ENCODE measurements around the gene PHRF1.

PHRF1 gene

GRCh38 chr11:559712-560304 is 16.5 kb upstream of the PHRF1 start:
- peak overlapping the region; percentile 25; the same call in 1 of the 2 replicates for H3K27ac ChIP-seq (ENCODE audit: low read length)
- peaks cover 10% of the 10 kb centered on the region for H4K20me1 ChIP-seq (ENCODE audit: insufficient read depth, low read length)
- H3K9me3 ChIP-seq (ENCODE audit: insufficient read depth, low read length), result no peaks in the 10 kb centered on the region
- peak overlapping the region; percentile 90 for H3K4me3 ChIP-seq (ENCODE audit: low read length)
- TF ChIP-seq CTCF (IDR thresholded peaks at IDR 0.05; ENCODE audit: low read depth, low read length) (no peak), EZH2phosphoT487 (IDR thresholded peaks at IDR 0.05; ENCODE audit: low read depth) (no peak)
- H3K79me2 ChIP-seq (ENCODE audit: low read length), result peaks cover 7% of the 10 kb centered on the region; the same call in 1 of the 2 replicates
- peak overlapping the region; percentile 88 for H3K9ac ChIP-seq (ENCODE audit: low read length)
- H2AFZ ChIP-seq (ENCODE audit: low read depth, low read length), result no peak overlapping the region
- H3K4me2 ChIP-seq (ENCODE audit: low read length), result peak overlapping the region; percentile 93
- H3K36me3 ChIP-seq (replicated peaks; ENCODE audit: low read depth, low read length), result no peaks in the 10 kb centered on the region
- no peaks in the 10 kb centered on the region for H3K27me3 ChIP-seq (ENCODE audit: low read depth, low read length)
- peaks cover 18% of the 10 kb centered on the region for H3K4me1 ChIP-seq (ENCODE audit: low read length)

- Histone ChIP-seq H3K9ac (ENCODE audit: low read length) (peak within 1 kb of the TSS; percentile 88), H4K20me1 (ENCODE audit: insufficient read depth, low read length) (peaks cover 10% of the 10 kb centered on the region), H3K27me3 (ENCODE audit: low read depth, low read length) (no peaks in the 10 kb centered on the region), H3K9me3 (ENCODE audit: insufficient read depth, low read length) (no peaks in the 10 kb centered on the region), H3K79me2 (ENCODE audit: low read length) (peaks cover 7% of the 10 kb centered on the region; the same call in 1 of the 2 replicates), H3K4me1 (ENCODE audit: low read length) (peaks cover 16% of the 10 kb centered on the region), H3K27ac (ENCODE audit: low read length) (peak within 1 kb of the TSS; percentile 25), H3K36me3 (replicated peaks; ENCODE audit: low read depth, low read length) (no peaks in the 10 kb centered on the region), H2AFZ (ENCODE audit: low read depth, low read length) (0 out of 2 replicates have a peak within 1 kb of the TSS, but pooled peaks have one; percentile 22), H3K4me2 (ENCODE audit: low read length) (peak within 1 kb of the TSS; percentile 93), H3K4me3 (ENCODE audit: low read length) (peak within 1 kb of the TSS; percentile 90)
- TF ChIP-seq EZH2phosphoT487 (IDR thresholded peaks at IDR 0.05; ENCODE audit: low read depth) (no peak), CTCF (IDR thresholded peaks at IDR 0.05; ENCODE audit: low read depth, low read length) (no peak)
Observed at GRCh38 chr11:560305-561147, 15.7 kb upstream of the PHRF1 start, which contains the start of the genes LMNTD2 and RASSF7. TSS of gene LMNTD2 (minus strand) at chr11:560738. CDS start at chr11:560716, 22 bp downstream. TSS of gene RASSF7 (plus strand) at chr11:560970. CDS start at chr11:561769, 799 bp downstream.

GRCh38 chr11:561148-562003 is 14.9 kb upstream of the PHRF1 start:
- Histone ChIP-seq H3K27me3 (ENCODE audit: low read depth, low read length) (no peaks in the 10 kb centered on the region), H3K4me3 (ENCODE audit: low read length) (peak overlapping the region; percentile 83), H3K79me2 (ENCODE audit: low read length) (peaks cover 11% of the 10 kb centered on the region; the same call in 1 of the 2 replicates), H4K20me1 (ENCODE audit: insufficient read depth, low read length) (peaks cover 16% of the 10 kb centered on the region), H3K4me2 (ENCODE audit: low read length) (peak overlapping the region; percentile 93), H3K9me3 (ENCODE audit: insufficient read depth, low read length) (no peaks in the 10 kb centered on the region), H3K4me1 (ENCODE audit: low read length) (peaks cover 16% of the 10 kb centered on the region), H3K36me3 (replicated peaks; ENCODE audit: low read depth, low read length) (peaks cover 8% of the 10 kb centered on the region), H2AFZ (ENCODE audit: low read depth, low read length) (0 out of 2 replicates have a peak overlapping the region, but pooled peaks have one; percentile 22), H3K27ac (ENCODE audit: low read length) (no peak overlapping the region), H3K9ac (ENCODE audit: low read length) (peak overlapping the region; percentile 65)
- TF ChIP-seq CTCF (IDR thresholded peaks at IDR 0.05; ENCODE audit: low read depth, low read length) (no peak), EZH2phosphoT487 (IDR thresholded peaks at IDR 0.05; ENCODE audit: low read depth) (no peak)

All from OCI-LY3 (cell line).